HL-60/S4 (cell line): ENCODE measurements around the gene CD6.

Source experiments
- in situ Hi-C: fragments of 300-500 bp; cut with MboI; formaldehyde crosslinking; loops from 2 replicates; pipeline ENCODE4 v1.14.3; 2022; ENCODE audit warnings: low sequenced_read_pairs

The CD6 gene

GRCh38 chr11:61024938-61025820, 53.7 kb downstream of the CD6 start:
- in situ Hi-C loops, result no loop called here

- in situ Hi-C loops, result no loop called here
Observed at GRCh38 chr11:61025821-61026120, 54.3 kb downstream of the CD6 start.

GRCh38 chr11:61026121-61027031, 54.9 kb downstream of the CD6 start:
- in situ Hi-C loops, result no loop called here

- in situ Hi-C loops, result no loop called here
Observed at GRCh38 chr11:61027141-61027840, 55.8 kb downstream of the CD6 start.

- in situ Hi-C loops, result no loop called here
Observed at GRCh38 chr11:61028135-61028729, 56.8 kb downstream of the CD6 start.

GRCh38 chr11:61032824-61033223, 61.3 kb downstream of the CD6 start:
- in situ Hi-C loops, result no loop called here

GRCh38 chr11:61033417-61033816, 61.9 kb downstream of the CD6 start:
- in situ Hi-C loops, result no loop called here

- in situ Hi-C loops, result no loop called here
Observed at GRCh38 chr11:61034111-61034510, 62.6 kb downstream of the CD6 start.

- in situ Hi-C loops, result no loop called here
Observed at GRCh38 chr11:61034704-61035525, 63.4 kb downstream of the CD6 start.

GRCh38 chr11:61035526-61035835, 64.0 kb downstream of the CD6 start:
- in situ Hi-C loops, result no loop called here

GRCh38 chr11:61037441-61038093, 66.1 kb downstream of the CD6 start:
- in situ Hi-C loops, result no loop called here

- in situ Hi-C loops, result no loop called here
Observed at GRCh38 chr11:61039916-61040315, 68.4 kb downstream of the CD6 start.

GRCh38 chr11:61041755-61042518, 70.5 kb downstream of the CD6 start:
- in situ Hi-C loops, result no loop called here

- in situ Hi-C loops, result no loop called here
Observed at GRCh38 chr11:61042537-61042936, 71.1 kb downstream of the CD6 start.

- in situ Hi-C loops, result no loop called here
Observed at GRCh38 chr11:61042961-61043540, 71.6 kb downstream of the CD6 start.

GRCh38 chr11:61045271-61045670, 73.8 kb downstream of the CD6 start:
- in situ Hi-C loops, result no loop called here

GRCh38 chr11:61046833-61047232, 75.4 kb downstream of the CD6 start:
- in situ Hi-C loops, result no loop called here

- in situ Hi-C loops, result no loop called here
Observed at GRCh38 chr11:61048368-61049062, 77.0 kb downstream of the CD6 start.
